Activated naive CD8-positive, alpha-beta T cell treated with anti-CD3 and anti-CD28 coated beads for 36 hours (primary cell): ENCODE measurements around the gene CCSER1. TPM values are rescaled to one million over a fixed set of nuclear protein-coding genes. Genes with fewer than 3 reads are reported as not detected.
"Not testable (repeated sequence)": the region's sequence is repeated elsewhere in the genome, so short reads cannot be mapped to it uniquely, and the experiment has no call there.

Experiments
- DNase-seq: peaks from one replicate; pipeline ENCODE4 v3.0.0; 2021
- H3K27ac Mint-ChIP-seq: one replicate; pipeline ENCODE4 v1.8.0; 2022; ENCODE audit warnings: mild to moderate bottlenecking, moderate library complexity, mixed read lengths
- H3K27me3 Mint-ChIP-seq: one replicate; pipeline ENCODE4 v1.8.0; 2022; ENCODE audit warnings: mild to moderate bottlenecking, mixed read lengths
- H3K36me3 Mint-ChIP-seq: one replicate; pipeline ENCODE4 v1.8.0; 2021; ENCODE audit warnings: mild to moderate bottlenecking, mixed read lengths
- H3K4me1 Mint-ChIP-seq: one replicate; pipeline ENCODE4 v1.8.0; 2021; ENCODE audit warnings: mixed read lengths
- H3K4me3 Mint-ChIP-seq: one replicate; pipeline ENCODE4 v1.8.0; 2022; ENCODE audit warnings: mild to moderate bottlenecking, moderate library complexity, mixed read lengths
- H3K9me3 Mint-ChIP-seq: one replicate; pipeline ENCODE4 v1.8.0; 2022; ENCODE audit warnings: mixed read lengths
- total RNA-seq, 2 experiments: library from RNA; stranded (reverse); gene quantifications; one replicate each; pipeline ENCODE4 v1.2.3, GENCODE V29; 2021

Gene CCSER1
- total RNA-seq, 2 experiments from 2014 or later, result 0.29 to 0.42 TPM

DNA sequence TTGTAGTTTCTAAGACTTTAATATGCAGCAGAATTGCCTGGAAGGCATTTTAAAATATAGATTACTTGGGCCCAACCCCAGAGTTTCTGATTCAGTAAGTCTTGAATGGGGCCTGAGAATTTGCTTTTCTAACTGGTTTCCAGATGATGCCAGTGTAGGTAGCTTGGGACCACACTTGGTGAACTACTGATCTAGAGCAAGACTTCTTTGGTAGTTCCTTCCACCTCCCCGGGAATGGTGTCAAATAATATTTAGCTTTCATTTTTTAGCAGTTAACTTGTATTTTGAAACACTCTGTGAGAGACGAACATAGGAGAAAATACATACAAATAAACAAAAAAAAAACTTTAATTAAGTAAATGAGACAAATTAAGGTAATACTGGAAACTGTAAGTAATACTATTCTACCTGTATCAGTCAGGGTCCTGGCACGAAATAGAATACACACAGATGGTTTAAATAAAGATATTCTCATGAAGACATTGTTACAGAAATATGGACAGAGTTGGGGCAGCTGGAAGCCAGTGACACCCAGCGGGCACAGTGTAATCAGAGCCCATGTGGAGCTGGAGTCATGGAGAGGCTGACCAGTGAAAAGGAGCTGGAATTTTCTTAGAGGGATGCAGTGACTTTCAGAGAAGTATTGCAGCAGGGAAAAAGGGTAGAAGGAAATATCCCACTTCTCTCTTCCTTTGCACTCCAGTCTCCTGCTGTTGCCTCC is 905.7 kb downstream of the CCSER1 start:
- Mint-ChIP-seq H3K9me3 (peaks cover 3% of the 10 kb centered on the region), H3K4me3 (no peak overlapping the region), H3K27ac (no peak overlapping the region), H3K36me3 (no peaks in the 10 kb centered on the region), H3K27me3 (no peaks in the 10 kb centered on the region), H3K4me1 (no peaks in the 10 kb centered on the region)
- DNase-seq, result no peak

DNA sequence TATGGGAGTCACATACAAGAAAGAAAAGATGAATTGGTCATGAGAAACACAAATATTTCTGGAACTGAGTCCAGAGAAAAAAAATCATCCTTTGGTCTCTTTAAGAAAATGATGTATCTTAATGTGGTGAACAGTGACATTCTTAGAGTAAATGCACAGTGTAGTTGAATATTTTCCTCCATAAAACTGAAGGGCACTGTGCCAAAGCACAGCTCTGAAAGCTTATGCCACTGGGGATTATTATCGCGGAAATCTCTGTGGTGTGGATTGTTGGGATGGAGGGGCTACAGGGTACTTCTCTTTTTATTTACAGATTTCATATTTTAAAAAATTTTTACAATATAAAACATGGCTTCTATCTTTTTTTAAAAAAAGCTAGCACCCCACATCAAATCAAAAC is 908.1 kb downstream of the CCSER1 start:
- H3K4me3 Mint-ChIP-seq, result no peak overlapping the region
- no peaks in the 10 kb centered on the region for H3K36me3 Mint-ChIP-seq
- H3K9me3 Mint-ChIP-seq, result peaks cover 3% of the 10 kb centered on the region
- no peaks in the 10 kb centered on the region for H3K27me3 Mint-ChIP-seq
- H3K27ac Mint-ChIP-seq, result no peak overlapping the region
- H3K4me1 Mint-ChIP-seq, result no peaks in the 10 kb centered on the region
- DNase-seq, result no peak

DNA sequence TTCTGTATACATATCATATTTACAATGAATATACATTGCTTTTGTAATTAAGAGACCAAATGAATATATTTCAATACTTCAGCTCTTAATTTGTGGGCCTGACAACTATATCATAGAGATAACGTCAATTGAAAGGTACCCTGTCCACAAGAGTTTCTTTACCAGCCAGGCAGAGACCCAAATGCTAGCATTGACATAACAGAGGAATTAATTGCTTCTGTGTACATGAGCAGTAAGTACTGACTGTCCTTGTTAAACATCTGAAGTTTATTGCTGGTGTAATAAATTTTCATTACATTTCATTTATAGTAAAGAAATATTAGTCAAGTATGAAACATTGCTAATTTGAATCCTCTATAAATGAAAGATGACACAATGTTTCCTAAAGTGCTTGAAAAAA is 910.8 kb downstream of the CCSER1 start:
- H3K9me3 Mint-ChIP-seq, result peaks cover 3% of the 10 kb centered on the region
- no peaks in the 10 kb centered on the region for H3K27me3 Mint-ChIP-seq
- H3K4me1 Mint-ChIP-seq, result no peaks in the 10 kb centered on the region
- no peak for DNase-seq
- H3K27ac Mint-ChIP-seq, result no peak overlapping the region
- no peak overlapping the region for H3K4me3 Mint-ChIP-seq
- no peaks in the 10 kb centered on the region for H3K36me3 Mint-ChIP-seq

DNA sequence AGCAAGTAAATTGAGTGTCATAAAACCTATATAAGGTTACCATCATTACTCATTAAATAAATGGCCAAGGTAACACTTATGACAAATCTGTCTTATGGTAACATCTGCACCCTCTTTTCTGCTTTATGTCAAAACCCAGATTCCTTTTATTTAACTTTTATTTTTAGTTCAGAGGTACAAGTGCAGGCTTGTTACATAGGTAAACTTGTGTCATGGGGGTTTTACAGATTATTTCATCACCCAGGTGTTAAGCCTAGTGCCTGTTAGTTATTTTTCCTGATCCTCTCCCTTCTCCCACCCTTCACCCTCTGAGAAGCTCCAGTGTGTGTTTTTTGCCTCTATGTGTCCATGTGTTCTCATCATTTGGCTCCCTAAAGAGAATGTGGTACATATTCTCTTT is 930.7 kb downstream of the CCSER1 start:
- H3K9me3 Mint-ChIP-seq, result peaks cover 3% of the 10 kb centered on the region
- H3K27me3 Mint-ChIP-seq, result no peaks in the 10 kb centered on the region
- no peaks in the 10 kb centered on the region for H3K4me1 Mint-ChIP-seq
- no peak overlapping the region for H3K4me3 Mint-ChIP-seq
- no peak for DNase-seq
- no peaks in the 10 kb centered on the region for H3K36me3 Mint-ChIP-seq
- H3K27ac Mint-ChIP-seq, result no peak overlapping the region

DNA sequence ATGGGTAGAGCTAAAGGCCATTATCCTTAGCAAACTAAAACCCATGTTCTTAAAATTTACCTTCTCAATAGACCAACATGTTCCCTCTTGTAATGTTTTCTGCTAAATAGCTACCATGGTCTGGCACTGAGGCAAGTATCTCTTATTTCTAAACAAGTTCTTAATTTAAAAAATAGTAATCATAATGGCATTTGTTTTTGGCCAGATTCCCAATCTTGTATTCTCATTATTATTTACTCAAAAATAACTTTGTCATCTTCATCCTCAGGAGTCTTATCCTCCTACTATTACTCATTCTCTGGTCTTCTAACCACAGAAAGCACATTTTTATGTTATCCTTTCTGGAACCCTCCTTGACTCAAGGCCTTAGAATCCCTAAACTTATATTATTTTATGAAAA is 931.2 kb downstream of the CCSER1 start:
- no peak overlapping the region for H3K4me3 Mint-ChIP-seq
- no peak overlapping the region for H3K27ac Mint-ChIP-seq
- H3K36me3 Mint-ChIP-seq, result no peaks in the 10 kb centered on the region
- H3K9me3 Mint-ChIP-seq, result peaks cover 3% of the 10 kb centered on the region
- DNase-seq, result no peak
- H3K4me1 Mint-ChIP-seq, result no peaks in the 10 kb centered on the region
- H3K27me3 Mint-ChIP-seq, result no peaks in the 10 kb centered on the region

DNA sequence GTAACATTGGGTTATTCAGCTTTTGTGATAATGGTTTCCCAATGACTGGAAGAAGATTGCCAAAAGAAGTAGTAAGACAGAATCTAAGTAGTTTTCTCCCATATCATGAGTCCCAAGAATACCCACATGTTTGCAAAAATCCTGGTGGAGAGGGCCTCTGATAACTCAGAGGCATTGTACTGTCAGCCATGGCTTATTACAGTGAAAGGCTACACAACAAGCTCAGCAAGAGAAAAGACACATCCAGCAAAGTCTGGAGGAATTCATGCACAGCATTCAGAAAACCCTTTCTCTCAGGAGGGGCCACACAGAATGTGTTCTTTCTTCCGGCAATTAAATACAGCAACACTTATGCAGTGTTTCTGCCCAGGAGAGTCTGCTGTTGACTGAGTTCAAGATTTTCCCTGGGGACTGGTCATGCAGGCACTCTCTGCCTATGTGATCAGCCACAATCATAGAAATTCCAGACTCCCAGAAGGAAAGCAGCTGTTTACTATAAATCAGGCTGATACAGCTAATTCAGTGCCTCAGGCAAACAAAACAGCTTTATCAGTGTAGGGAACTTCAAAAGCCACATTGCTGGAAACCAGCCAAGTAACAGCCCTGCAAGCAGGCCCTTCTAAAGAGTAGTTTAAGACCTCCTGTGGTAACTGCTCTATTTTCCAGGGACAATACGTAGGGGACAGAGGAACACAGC is 937.1 kb downstream of the CCSER1 start:
- no peaks in the 10 kb centered on the region for H3K27me3 Mint-ChIP-seq
- no peak overlapping the region for H3K4me3 Mint-ChIP-seq
- no peaks in the 10 kb centered on the region for H3K4me1 Mint-ChIP-seq
- H3K27ac Mint-ChIP-seq, result no peak overlapping the region
- DNase-seq, result no peak
- no peaks in the 10 kb centered on the region for H3K9me3 Mint-ChIP-seq
- no peaks in the 10 kb centered on the region for H3K36me3 Mint-ChIP-seq

DNA sequence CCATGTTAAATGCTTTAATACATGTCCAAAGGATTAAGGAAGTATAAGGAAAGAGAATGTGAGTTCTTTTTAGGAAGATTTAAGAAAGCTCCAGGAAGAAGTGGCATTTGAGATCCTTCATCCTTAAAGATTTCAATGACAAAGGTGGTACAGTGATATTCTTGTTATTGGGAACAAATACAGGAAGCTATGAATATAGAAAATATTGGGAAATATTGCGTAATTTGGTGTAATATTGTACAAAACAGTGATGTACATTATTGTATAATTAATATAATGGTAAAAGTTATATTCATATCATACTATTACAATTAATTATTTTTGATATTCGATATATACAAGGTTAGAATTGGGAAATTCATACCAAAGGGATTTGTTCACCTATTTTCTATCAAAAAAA is 937.9 kb downstream of the CCSER1 start:
- Mint-ChIP-seq H3K4me3 (no peak overlapping the region), H3K4me1 (no peaks in the 10 kb centered on the region), H3K36me3 (no peaks in the 10 kb centered on the region), H3K9me3 (no peaks in the 10 kb centered on the region), H3K27me3 (no peaks in the 10 kb centered on the region), H3K27ac (no peak overlapping the region)
- DNase-seq, result no peak

DNA sequence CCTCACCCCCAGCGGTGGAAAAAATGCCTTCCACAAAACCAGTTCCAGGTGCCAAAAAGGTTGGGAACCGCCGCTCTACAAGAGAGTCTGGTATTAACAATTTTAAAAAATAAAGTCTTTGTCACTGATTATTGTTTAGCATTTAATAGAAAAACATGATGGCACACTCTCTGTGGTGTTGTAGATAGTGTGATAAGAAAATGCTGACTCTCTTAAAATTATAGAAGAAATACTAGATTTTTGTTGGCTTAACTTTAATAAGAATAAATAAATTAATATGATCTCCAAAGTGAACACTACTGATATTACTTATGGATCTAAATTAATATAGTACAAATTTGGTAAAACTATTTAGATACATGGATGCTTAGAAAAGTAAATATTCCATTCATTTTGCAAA is 943.5 kb downstream of the CCSER1 start:
- no peaks in the 10 kb centered on the region for H3K27me3 Mint-ChIP-seq
- no peaks in the 10 kb centered on the region for H3K36me3 Mint-ChIP-seq
- H3K4me3 Mint-ChIP-seq, result no peak overlapping the region
- no peaks in the 10 kb centered on the region for H3K4me1 Mint-ChIP-seq
- no peaks in the 10 kb centered on the region for H3K9me3 Mint-ChIP-seq
- no peak for DNase-seq
- H3K27ac Mint-ChIP-seq, result no peak overlapping the region

DNA sequence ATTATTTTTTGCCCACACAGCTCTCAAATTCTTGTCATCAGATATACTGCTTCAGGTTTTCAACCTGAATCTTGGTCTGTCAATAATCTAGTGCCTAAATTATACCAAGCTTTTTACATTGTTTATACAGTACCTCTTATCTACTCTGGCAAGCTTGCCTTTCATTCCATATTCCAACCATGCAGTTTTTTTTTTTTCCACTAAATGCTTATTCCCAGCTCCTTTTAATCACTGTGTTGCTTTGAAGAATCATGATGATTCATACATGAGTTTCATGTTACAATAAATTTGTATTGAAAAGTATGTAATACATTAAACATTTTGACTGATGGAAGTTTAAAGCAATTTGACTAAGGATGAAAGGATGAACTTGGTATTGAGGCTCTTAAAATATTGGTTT is 949.0 kb downstream of the CCSER1 start:
- Mint-ChIP-seq H3K4me3 (no peak overlapping the region), H3K27ac (no peak overlapping the region), H3K27me3 (no peaks in the 10 kb centered on the region), H3K9me3 (peaks cover 2% of the 10 kb centered on the region), H3K4me1 (no peaks in the 10 kb centered on the region), H3K36me3 (no peaks in the 10 kb centered on the region)
- DNase-seq, result no peak

DNA sequence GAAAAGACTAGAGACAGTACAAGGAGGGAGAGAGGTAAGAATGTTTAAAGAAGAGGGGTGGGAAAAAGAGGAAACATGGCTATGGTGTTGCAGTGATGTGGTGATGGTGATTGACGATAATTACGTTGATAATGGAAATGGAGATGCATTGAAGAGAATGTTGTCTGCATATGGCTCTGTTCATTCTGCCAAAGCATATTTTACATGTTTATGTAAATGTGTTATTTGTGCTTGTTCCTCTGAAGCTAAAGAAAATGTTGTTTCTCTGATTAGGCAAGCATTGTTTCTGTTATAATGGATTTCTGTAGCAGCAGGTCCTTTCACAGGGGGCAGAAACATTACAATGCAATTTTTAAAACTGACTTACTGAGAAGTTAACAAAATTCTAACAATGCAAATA is 958.8 kb downstream of the CCSER1 start:
- Mint-ChIP-seq H3K27ac (no peak overlapping the region), H3K4me3 (no peak overlapping the region), H3K9me3 (no peaks in the 10 kb centered on the region), H3K4me1 (no peaks in the 10 kb centered on the region), H3K36me3 (no peaks in the 10 kb centered on the region), H3K27me3 (no peaks in the 10 kb centered on the region)
- no peak for DNase-seq

DNA sequence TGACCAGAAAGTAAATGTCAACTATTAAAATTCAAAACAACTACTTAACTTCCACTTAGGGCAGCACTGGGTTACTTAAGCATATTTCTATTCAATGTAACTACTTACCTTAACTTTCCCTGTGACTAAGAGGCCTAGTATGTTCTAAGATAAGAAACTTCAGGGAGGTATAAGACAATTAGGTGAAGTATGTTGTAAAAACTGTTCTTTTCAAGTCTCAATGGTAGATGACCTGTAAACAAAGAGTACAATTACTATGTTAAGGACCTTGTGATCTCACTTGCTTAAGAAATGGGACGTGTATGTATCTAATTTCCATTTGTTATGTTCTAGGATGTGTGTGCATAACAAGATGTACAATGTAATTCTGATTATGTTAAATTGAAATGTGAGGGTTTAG is 960.5 kb downstream of the CCSER1 start:
- no peaks in the 10 kb centered on the region for H3K27me3 Mint-ChIP-seq
- no peak for DNase-seq

DNA sequence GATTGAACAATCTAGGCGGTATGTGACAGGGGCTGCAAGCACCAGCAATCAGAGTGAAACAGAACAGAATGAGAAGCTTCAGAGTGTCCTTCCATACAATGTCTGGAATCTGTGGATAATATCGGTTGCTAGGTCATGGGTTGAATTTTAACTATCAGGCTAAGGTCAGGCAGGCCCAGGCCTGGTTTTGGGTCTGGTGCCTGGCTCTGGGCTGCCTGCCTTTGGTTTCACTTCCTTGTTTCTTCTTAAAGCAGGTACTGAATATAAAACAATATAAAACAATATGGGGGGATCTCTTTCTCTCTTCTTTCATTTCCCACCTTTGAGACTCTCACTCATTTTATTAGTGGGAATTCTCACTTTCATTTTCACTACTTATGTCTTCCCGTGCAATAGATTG is 962.0 kb downstream of the CCSER1 start:
- no peak for DNase-seq
- no peak overlapping the region for H3K27ac Mint-ChIP-seq
- H3K9me3 Mint-ChIP-seq, result peaks cover 3% of the 10 kb centered on the region
- H3K36me3 Mint-ChIP-seq, result no peaks in the 10 kb centered on the region
- no peaks in the 10 kb centered on the region for H3K27me3 Mint-ChIP-seq
- no peak overlapping the region for H3K4me3 Mint-ChIP-seq
- no peaks in the 10 kb centered on the region for H3K4me1 Mint-ChIP-seq

More for the DNA sequence above, 960.5 kb downstream of the CCSER1 start:
- Mint-ChIP-seq H3K36me3 (no peaks in the 10 kb centered on the region), H3K27ac (no peak overlapping the region), H3K4me1 (no peaks in the 10 kb centered on the region), H3K4me3 (no peak overlapping the region), H3K9me3 (peaks cover 3% of the 10 kb centered on the region)

DNA sequence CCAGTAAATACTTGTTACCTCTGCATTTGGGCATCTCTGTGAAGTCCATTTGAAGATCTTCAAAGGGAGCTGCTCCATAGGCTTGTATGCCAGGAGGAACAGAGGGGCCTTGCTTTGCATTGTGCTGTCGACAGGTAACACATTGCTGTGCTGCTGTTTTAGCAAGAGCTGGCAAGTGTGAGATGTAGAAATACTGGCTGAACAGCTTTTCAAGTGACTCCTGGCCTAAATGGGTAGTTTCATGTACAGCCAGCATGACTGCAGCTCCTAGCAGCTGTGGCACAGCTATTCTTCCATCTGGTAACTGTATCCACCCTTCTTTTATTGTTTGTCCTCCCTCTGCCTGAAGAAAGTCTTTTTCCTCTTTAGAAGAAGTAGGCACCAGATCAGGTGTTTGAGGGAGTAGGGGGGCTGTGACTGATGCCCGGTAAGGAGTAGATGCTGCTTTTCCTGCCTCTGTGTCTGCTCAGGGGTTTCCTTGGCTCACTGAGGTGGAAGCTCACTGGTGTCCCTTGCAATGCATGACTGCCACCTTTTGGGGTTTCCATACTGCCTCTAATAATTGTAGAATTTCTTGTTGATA is 965.3 kb downstream of the CCSER1 start:
- H3K4me3 Mint-ChIP-seq, result no peak overlapping the region
- H3K27ac Mint-ChIP-seq, result no peak overlapping the region
- no peaks in the 10 kb centered on the region for H3K4me1 Mint-ChIP-seq
- no peaks in the 10 kb centered on the region for H3K27me3 Mint-ChIP-seq
- no peaks in the 10 kb centered on the region for H3K36me3 Mint-ChIP-seq
- peaks cover 3% of the 10 kb centered on the region for H3K9me3 Mint-ChIP-seq
- no peak for DNase-seq

DNA sequence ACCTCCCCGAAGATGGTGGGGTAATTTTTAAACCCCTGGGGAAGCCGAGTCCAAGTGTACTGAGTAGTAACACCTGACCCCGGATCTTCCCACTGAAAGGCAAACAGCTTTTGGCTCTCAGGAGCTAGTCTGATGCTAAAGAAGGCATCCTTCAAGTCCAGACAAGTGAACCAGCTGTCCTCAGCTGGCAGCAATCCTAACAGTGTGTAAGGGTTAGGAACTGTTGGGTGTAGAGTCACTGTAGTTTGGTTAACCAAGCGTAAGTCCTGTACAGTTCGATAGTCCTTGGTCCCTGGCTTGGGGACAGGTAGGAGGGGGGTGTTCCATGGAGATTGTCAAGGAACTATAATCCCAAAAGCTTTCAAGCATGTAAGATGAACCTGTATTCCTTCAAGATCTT is 967.0 kb downstream of the CCSER1 start:
- not testable (repeated sequence) for H3K27me3 Mint-ChIP-seq, H3K36me3 Mint-ChIP-seq, H3K4me3 Mint-ChIP-seq, H3K27ac Mint-ChIP-seq, H3K9me3 Mint-ChIP-seq, DNase-seq, H3K4me1 Mint-ChIP-seq

DNA sequence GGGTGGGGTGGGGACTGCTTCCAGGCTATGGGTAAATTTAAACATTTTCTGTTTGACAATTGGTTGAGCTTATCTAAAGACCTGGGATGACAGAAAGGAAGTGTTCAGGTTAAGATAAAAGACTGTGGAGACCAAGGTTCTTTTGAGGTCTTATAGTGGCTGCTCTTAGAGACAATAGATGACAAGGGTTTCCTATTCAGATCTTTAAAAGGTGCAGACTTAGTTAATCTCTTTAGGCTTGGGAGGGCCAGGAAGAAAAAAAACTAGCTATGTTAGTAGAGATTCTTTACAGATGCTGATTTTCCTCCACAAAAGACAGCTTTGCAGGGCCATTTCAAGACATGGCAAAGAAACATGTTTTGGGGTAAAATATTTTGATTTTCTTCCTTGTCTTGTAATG is 972.5 kb downstream of the CCSER1 start:
- Mint-ChIP-seq H3K4me1 (no peaks in the 10 kb centered on the region), H3K36me3 (no peaks in the 10 kb centered on the region), H3K4me3 (no peak overlapping the region), H3K27ac (no peak overlapping the region), H3K9me3 (peaks cover 8% of the 10 kb centered on the region), H3K27me3 (no peaks in the 10 kb centered on the region)
- DNase-seq, result no peak

DNA sequence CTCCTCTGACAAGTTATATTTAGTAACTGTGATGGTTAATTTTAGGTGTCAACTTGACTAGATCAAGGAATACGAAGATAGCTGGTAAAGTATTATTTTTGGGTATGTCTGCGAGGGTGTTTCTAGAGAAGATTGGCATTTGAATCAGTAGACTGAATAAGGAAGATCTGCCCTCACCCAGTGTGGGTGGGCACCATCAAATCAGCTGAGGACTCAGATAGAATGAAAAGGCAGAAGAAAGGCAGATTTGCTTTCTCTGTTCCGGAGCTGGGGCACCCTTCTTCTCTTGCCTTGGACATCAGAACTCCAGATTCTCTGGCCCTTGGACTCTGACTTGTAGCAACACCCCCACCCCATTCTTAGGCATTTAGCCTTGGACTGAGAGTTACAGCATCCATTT is 981.6 kb downstream of the CCSER1 start:
- Mint-ChIP-seq H3K27ac (no peak overlapping the region), H3K4me3 (no peak overlapping the region), H3K36me3 (no peaks in the 10 kb centered on the region), H3K9me3 (peaks cover 3% of the 10 kb centered on the region), H3K27me3 (no peaks in the 10 kb centered on the region), H3K4me1 (no peaks in the 10 kb centered on the region)
- DNase-seq, result no peak
